ENCODE measurements around the gene UPF1.

UPF1 gene

GRCh38 chr19:18861235-18861634 is 29.5 kb downstream of the UPF1 start:
- no peak for DNase-seq (ENCODE audit: low read depth in 2 of 2)
- no peak overlapping the region for H3K4me3 ChIP-seq (replicated peaks in 1 of 2; ENCODE audit: low read depth in 2 of 2, low read length in 2 of 2)
- no peak for TF ChIP-seq CTCF (IDR thresholded peaks at IDR 0.05; ENCODE audit: low read depth, low read length)

- DNase-seq (ENCODE audit: low read depth in 2 of 2), result no peak
- H3K4me3 ChIP-seq (replicated peaks in 1 of 2; ENCODE audit: low read depth in 2 of 2, low read length in 2 of 2), result no peak overlapping the region
- TF ChIP-seq CTCF (IDR thresholded peaks at IDR 0.05; ENCODE audit: low read depth, low read length), result no peak
Observed at GRCh38 chr19:18861917-18862316, 30.2 kb downstream of the UPF1 start.

GRCh38 chr19:18862976-18863842 is 31.4 kb downstream of the UPF1 start:
- no peak for TF ChIP-seq CTCF (IDR thresholded peaks at IDR 0.05; ENCODE audit: low read depth, low read length)
- no peak overlapping the region for H3K4me3 ChIP-seq (replicated peaks in 1 of 2; ENCODE audit: low read depth in 2 of 2, low read length in 2 of 2)

GRCh38 chr19:18863843-18864362 is 32.1 kb downstream of the UPF1 start:
- no peak for DNase-seq (ENCODE audit: low read depth in 2 of 2)
- no peak overlapping the region for H3K4me3 ChIP-seq (replicated peaks in 1 of 2; ENCODE audit: low read depth in 2 of 2, low read length in 2 of 2)
- TF ChIP-seq CTCF (IDR thresholded peaks at IDR 0.05; ENCODE audit: low read depth, low read length), result no peak

More at GRCh38 chr19:18862976-18863842, 31.4 kb downstream of the UPF1 start:
- no peak for DNase-seq (ENCODE audit: low read depth in 2 of 2)

GRCh38 chr19:18865106-18865972 is 33.6 kb downstream of the UPF1 start:
- no peak for DNase-seq (ENCODE audit: low read depth in 2 of 2)
- no peak for TF ChIP-seq CTCF (IDR thresholded peaks at IDR 0.05; ENCODE audit: low read depth, low read length)
- H3K4me3 ChIP-seq (replicated peaks in 1 of 2; ENCODE audit: low read depth in 2 of 2, low read length in 2 of 2), result no peak overlapping the region

GRCh38 chr19:18865973-18866799 is 34.4 kb downstream of the UPF1 start:
- peak; percentile 66 to 67 for DNase-seq (ENCODE audit: low read depth in 2 of 2)
- TF ChIP-seq CTCF (IDR thresholded peaks at IDR 0.05; ENCODE audit: low read depth, low read length), result peak; percentile 77

More at GRCh38 chr19:18865973-18866799, 34.4 kb downstream of the UPF1 start:
- no peak overlapping the region for H3K4me3 ChIP-seq (replicated peaks in 1 of 2; ENCODE audit: low read depth in 2 of 2, low read length in 2 of 2)

Data from cardiac fibroblast (primary cell).